B cell (primary cell): ENCODE results near the gene TMOD1. TPM values are rescaled to one million over a fixed set of nuclear protein-coding genes. Genes with fewer than 3 reads are reported as not detected.

Experiments
- ATAC-seq: fragments of 200-7000 bp; cut with Tn5 transposase; one replicate; pipeline ENCODE4 v1.10.0; 2021; ENCODE audit warnings: low read depth, mild to moderate bottlenecking, moderate number of reproducible peaks, moderate library complexity
- CTCF ChIA-PET: fragments of 350-600 bp; sonication (Branson Sonifier 250); formaldehyde crosslinking; loops from one replicate; lab custom pipeline; 2021; ENCODE audit warnings: antibody characterized with exemption, inconsistent platforms; lab: Charles Lee
- POLR2A ChIA-PET: fragments of 350-600 bp; sonication (Branson Sonifier 250); formaldehyde crosslinking; loops from one replicate; lab custom pipeline; 2021; ENCODE audit warnings: antibody characterized with exemption; lab: Charles Lee
- DNase-seq: peaks from one replicate; pipeline ENCODE4 v3.0.0; 2013
- H2AFZ ChIP-seq: 2 replicates; pipeline ENCODE4 v1.6.1; 2012; ENCODE audit warnings: mild to moderate bottlenecking, low read depth, low read length; ENCODE audit not compliant: insufficient read depth, poor library complexity, severe bottlenecking
- H3K27ac ChIP-seq, 2 donors: 1 replicate in 1 of 2; 2 replicates in 1 of 2; pipeline ENCODE4 v1.5.1; 2012 to 2013; ENCODE audit warnings: low read length in 2 of 2, mild to moderate bottlenecking in 2 of 2, moderate library complexity in 1 of 2
- H3K27me3 ChIP-seq, 4 experiments: fragments of 200-600 bp in 1 of 4; sonication (generic) in 1 of 4; replicated peaks in 1 of 4; 1 replicate in 2 of 4; 2 replicates in 2 of 4; pipeline versions ENCODE4 v1.6.1 to v1.7.0; 2013 to 2016; ENCODE audit warnings: low read length in 3 of 4, mild to moderate bottlenecking in 2 of 4, mixed read lengths in 1 of 4, moderate library complexity in 1 of 4; ENCODE audit not compliant: insufficient read depth in 4 of 4, control insufficient read depth in 3 of 4; ENCODE audit errors: control extremely low read depth in 1 of 4
- H3K36me3 ChIP-seq, 2 experiments: replicated peaks in 1 of 2; 1 replicate in 1 of 2; 2 replicates in 1 of 2; pipeline versions ENCODE4 v1.6.1 to v1.7.1; 2013; ENCODE audit warnings: low read length in 1 of 2; ENCODE audit not compliant: insufficient read depth in 2 of 2, control insufficient read depth in 1 of 2; ENCODE audit errors: control extremely low read depth in 1 of 2, extremely low read depth in 1 of 2
- H3K4me1 ChIP-seq, 2 donors: fragments of 200-600 bp in 1 of 2; sonication (generic) in 1 of 2; 1 replicate in 1 of 2; 2 replicates in 1 of 2; pipeline versions ENCODE4 v1.5.1 to v1.6.1; 2013 to 2017; ENCODE audit warnings: low read length in 2 of 2; ENCODE audit not compliant: control insufficient read depth in 2 of 2, insufficient read depth in 2 of 2
- H3K4me2 ChIP-seq: replicated peaks from 2 replicates; pipeline ENCODE3; 2012; ENCODE audit warnings: mild to moderate bottlenecking, low read depth, low read length; ENCODE audit not compliant: poor library complexity, severe bottlenecking
- H3K4me3 ChIP-seq, 5 experiments: fragments of 200-600 bp in 1 of 5; sonication (generic) in 1 of 5; 1 replicate in 3 of 5; 2 replicates in 2 of 5; pipeline versions ENCODE4 v1.5.1 to v1.7.0; 2011 to 2016; ENCODE audit warnings: low read length in 4 of 5, mild to moderate bottlenecking in 4 of 5, low read depth in 2 of 5, control low read depth in 1 of 5, moderate library complexity in 1 of 5; ENCODE audit not compliant: insufficient read depth in 1 of 5; ENCODE audit errors: control extremely low read depth in 1 of 5, extremely low read depth in 1 of 5
- H3K79me2 ChIP-seq: fragments of 200-600 bp; sonication (generic); one replicate; pipeline ENCODE4 v1.6.0; 2016; ENCODE audit warnings: low read length; ENCODE audit not compliant: control insufficient read depth, insufficient read depth
- H3K9ac ChIP-seq: fragments of 200-600 bp; sonication (generic); 2 replicates; pipeline ENCODE4 v1.6.1; 2017; ENCODE audit warnings: mild to moderate bottlenecking, low read length, moderate library complexity
- H3K9me3 ChIP-seq, 3 donors: one replicate each; pipeline versions ENCODE4 v1.6.1 to v1.7.1; 2013; ENCODE audit warnings: low read length in 2 of 3; ENCODE audit not compliant: control insufficient read depth in 2 of 3, insufficient read depth in 1 of 3; ENCODE audit errors: control extremely low read depth in 1 of 3
- H4K20me1 ChIP-seq: 2 replicates; pipeline ENCODE4 v1.6.0; 2012; ENCODE audit warnings: mild to moderate bottlenecking, low read length; ENCODE audit not compliant: insufficient read depth, control insufficient read depth, poor library complexity, severe bottlenecking
- H3K27ac Mint-ChIP-seq: one replicate; pipeline ENCODE4 v1.8.0; 2021; ENCODE audit warnings: mixed read lengths
- H3K27me3 Mint-ChIP-seq: one replicate; pipeline ENCODE4 v1.8.0; 2021; ENCODE audit warnings: mixed read lengths
- H3K4me1 Mint-ChIP-seq: one replicate; pipeline ENCODE4 v1.8.0; 2021; ENCODE audit warnings: mixed read lengths
- H3K4me3 Mint-ChIP-seq: one replicate; pipeline ENCODE4 v1.8.0; 2021; ENCODE audit warnings: mixed read lengths
- H3K9me3 Mint-ChIP-seq: one replicate; pipeline ENCODE4 v1.8.0; 2022; ENCODE audit warnings: mixed read lengths; ENCODE audit not compliant: insufficient read depth
- CTCF ChIP-seq: fragments of 200-600 bp; IDR thresholded peaks from one replicate; pipeline ENCODE4 v1.8.0; 2022; ENCODE audit warnings: antibody characterized with exemption, mild to moderate bottlenecking
- EZH2 ChIP-seq: IDR thresholded peaks from 2 replicates; pipeline ENCODE4 v1.6.1; 2012; ENCODE audit warnings: borderline replicate concordance, low read depth, mild to moderate bottlenecking, moderate library complexity, low read length; ENCODE audit not compliant: insufficient read depth, poor library complexity, severe bottlenecking
- WGBS: methylation state at CpG from one replicate; pipeline ENCODE4 v1.1.5; 2013; ENCODE audit warnings: missing lambda C conversion rate; ENCODE audit not compliant: insufficient coverage; 5-methylcytosine and 5-hydroxymethylcytosine counted together
- intact Hi-C: fragments of 100-400 bp; cut with micrococcal nuclease; formaldehyde crosslinking; loops from one replicate; pipeline ENCODE4 v1.10.0; 2022
- polyA plus RNA-seq: library from polyadenylated mRNA; depleted of rRNA; stranded (reverse); fragments of >200 nt; gene quantifications from 2 replicates; pipeline ENCODE4 v1.2.3, GENCODE V29; 2012
- total RNA-seq, 2 donors: library from RNA; stranded (reverse); fragments of 120-200 nt in 1 of 2; gene quantifications; 1 replicate in 1 of 2; 2 replicates in 1 of 2; pipeline versions ENCODE4 v1.2.3 to v1.2.4, GENCODE V29; 2013 to 2022

TMOD1 gene
- total and polyA plus RNA-seq, 2 donors (not counting 1 experiment from before 2014, with no cell fraction given) = 0.30 to 2.5 TPM

DNA sequence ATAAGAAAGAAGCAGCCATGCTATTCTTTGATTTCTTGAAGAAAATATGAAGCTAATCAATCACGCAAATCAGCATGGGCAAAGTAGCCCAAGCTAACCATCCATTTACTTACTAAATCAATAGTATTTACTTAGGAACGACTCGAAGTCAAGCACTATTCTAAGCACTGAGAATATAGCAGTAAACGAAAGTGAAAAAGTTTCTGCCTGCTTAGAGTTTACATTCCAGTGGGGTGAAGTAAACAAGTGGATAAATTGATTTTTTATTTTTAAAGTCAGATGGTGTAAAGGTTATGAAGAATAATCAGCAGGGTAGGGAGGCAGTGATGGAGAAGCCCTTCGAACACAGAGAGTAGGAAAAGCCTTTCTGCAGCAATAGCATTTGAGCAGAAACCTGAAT is 126.2 kb downstream of the TMOD1 start:
- ATAC-seq (no peak), DNase-seq (no peak)
- H3K9ac ChIP-seq = no peak overlapping the region
- Mint-ChIP-seq H3K4me3 (no peak overlapping the region), H3K27ac (no peak overlapping the region), H3K4me1 (peaks cover 23% of the 10 kb centered on the region), H3K27me3 (no peaks in the 10 kb centered on the region), H3K9me3 (no peaks in the 10 kb centered on the region)
- peaks cover 10 to 11% of the 10 kb centered on the region in 2 donors for H3K4me1 ChIP-seq
- no peaks in the 10 kb centered on the region for H3K27me3 ChIP-seq
- POLR2A ChIA-PET = no interaction called here
- CTCF ChIA-PET = interaction anchor here (3.0 kb wide), 1 partner anchor 12 kb away, joined by 13 read pairs; no protein-coding TSS in a partner anchor
- intact Hi-C loops = no loop called here
- H2AFZ ChIP-seq = no peak overlapping the region
- peaks cover 0 to 9% of the 10 kb centered on the region in 2 experiments for H3K36me3 ChIP-seq
- no peak overlapping the region for H3K27ac ChIP-seq
- H4K20me1 ChIP-seq = no peaks in the 10 kb centered on the region
- H3K79me2 ChIP-seq = peaks cover 49% of the 10 kb centered on the region
- 100% methylated on average over 3 of the region's 5 CpGs for WGBS
- H3K9me3 ChIP-seq = no peaks in the 10 kb centered on the region
- no peak overlapping the region for H3K4me2 ChIP-seq
- no peak overlapping the region for H3K4me3 ChIP-seq
- TF ChIP-seq CTCF (no peak), EZH2 (no peak)

- Histone ChIP-seq H3K4me1 (peaks cover 11 to 12% of the 10 kb centered on the region in 2 donors), H3K4me3 (no peak overlapping the region), H3K79me2 (peaks cover 48% of the 10 kb centered on the region), H3K27me3 (no peaks in the 10 kb centered on the region), H3K9ac (no peak overlapping the region), H3K27ac (no peak overlapping the region), H4K20me1 (no peaks in the 10 kb centered on the region), H3K9me3 (no peaks in the 10 kb centered on the region), H2AFZ (no peak overlapping the region), H3K36me3 (peaks cover 0 to 9% of the 10 kb centered on the region in 2 experiments), H3K4me2 (no peak overlapping the region)
- Mint-ChIP-seq H3K4me3 (no peak overlapping the region), H3K27ac (no peak overlapping the region), H3K9me3 (no peaks in the 10 kb centered on the region), H3K27me3 (no peaks in the 10 kb centered on the region), H3K4me1 (peaks cover 27% of the 10 kb centered on the region)
- intact Hi-C loops = no loop called here
- POLR2A ChIA-PET = no interaction called here
- TF ChIP-seq CTCF (no peak), EZH2 (no peak)
- CTCF ChIA-PET = interaction anchor here (3.0 kb wide), 1 partner anchor 13 kb away, joined by 13 read pairs; no protein-coding TSS in a partner anchor
- DNase-seq (no peak), ATAC-seq (no peak)
- 98% methylated on average over 3 of the region's 3 CpGs for WGBS
Observed at GRCh38 chr9:97628668-97629067, 127.2 kb downstream of the TMOD1 start.
